ENCODE results near the gene MYF6.

MYF6 gene

DNA sequence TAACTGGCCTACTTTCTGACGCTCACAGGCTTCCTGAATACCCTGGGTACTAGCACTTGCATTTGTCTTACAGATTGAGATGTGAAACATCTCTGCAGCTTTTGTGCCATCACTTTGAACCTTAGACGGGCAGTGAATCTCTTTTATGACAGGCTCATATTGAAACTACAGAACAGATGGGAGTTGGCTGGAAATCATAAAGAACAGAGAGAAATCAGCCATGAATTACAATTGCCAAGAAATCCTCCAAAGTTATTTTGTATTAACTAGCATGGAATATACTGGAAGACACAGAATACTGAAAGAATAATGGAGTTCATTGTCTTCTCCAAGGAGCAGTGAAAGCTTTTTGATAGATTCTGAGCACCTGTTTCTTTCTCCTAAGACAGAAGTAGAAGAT, 42.0 kb downstream of the MYF6 start:
- peaks cover 7% of the 10 kb centered on the region for H3K27me3 ChIP-seq (ENCODE audit: insufficient read depth, poor library complexity, severe bottlenecking)
- H3K4me3 ChIP-seq (replicated peaks; ENCODE audit: insufficient read depth, low read length): no peak overlapping the region
- no peak for DNase-seq (ENCODE audit: low read depth in 1 of 2, low spot score in 1 of 2)
- TF ChIP-seq, protein P1, sequence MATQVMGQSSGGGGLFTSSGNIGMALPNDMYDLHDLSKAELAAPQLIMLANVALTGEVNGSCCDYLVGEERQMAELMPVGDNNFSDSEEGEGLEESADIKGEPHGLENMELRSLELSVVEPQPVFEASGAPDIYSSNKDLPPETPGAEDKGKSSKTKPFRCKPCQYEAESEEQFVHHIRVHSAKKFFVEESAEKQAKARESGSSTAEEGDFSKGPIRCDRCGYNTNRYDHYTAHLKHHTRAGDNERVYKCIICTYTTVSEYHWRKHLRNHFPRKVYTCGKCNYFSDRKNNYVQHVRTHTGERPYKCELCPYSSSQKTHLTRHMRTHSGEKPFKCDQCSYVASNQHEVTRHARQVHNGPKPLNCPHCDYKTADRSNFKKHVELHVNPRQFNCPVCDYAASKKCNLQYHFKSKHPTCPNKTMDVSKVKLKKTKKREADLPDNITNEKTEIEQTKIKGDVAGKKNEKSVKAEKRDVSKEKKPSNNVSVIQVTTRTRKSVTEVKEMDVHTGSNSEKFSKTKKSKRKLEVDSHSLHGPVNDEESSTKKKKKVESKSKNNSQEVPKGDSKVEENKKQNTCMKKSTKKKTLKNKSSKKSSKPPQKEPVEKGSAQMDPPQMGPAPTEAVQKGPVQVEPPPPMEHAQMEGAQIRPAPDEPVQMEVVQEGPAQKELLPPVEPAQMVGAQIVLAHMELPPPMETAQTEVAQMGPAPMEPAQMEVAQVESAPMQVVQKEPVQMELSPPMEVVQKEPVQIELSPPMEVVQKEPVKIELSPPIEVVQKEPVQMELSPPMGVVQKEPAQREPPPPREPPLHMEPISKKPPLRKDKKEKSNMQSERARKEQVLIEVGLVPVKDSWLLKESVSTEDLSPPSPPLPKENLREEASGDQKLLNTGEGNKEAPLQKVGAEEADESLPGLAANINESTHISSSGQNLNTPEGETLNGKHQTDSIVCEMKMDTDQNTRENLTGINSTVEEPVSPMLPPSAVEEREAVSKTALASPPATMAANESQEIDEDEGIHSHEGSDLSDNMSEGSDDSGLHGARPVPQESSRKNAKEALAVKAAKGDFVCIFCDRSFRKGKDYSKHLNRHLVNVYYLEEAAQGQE (IDR thresholded peaks at IDR 0.05; ENCODE audit: insufficient replicate concordance, low read depth): no peak
- TF ChIP-seq, protein P2, sequence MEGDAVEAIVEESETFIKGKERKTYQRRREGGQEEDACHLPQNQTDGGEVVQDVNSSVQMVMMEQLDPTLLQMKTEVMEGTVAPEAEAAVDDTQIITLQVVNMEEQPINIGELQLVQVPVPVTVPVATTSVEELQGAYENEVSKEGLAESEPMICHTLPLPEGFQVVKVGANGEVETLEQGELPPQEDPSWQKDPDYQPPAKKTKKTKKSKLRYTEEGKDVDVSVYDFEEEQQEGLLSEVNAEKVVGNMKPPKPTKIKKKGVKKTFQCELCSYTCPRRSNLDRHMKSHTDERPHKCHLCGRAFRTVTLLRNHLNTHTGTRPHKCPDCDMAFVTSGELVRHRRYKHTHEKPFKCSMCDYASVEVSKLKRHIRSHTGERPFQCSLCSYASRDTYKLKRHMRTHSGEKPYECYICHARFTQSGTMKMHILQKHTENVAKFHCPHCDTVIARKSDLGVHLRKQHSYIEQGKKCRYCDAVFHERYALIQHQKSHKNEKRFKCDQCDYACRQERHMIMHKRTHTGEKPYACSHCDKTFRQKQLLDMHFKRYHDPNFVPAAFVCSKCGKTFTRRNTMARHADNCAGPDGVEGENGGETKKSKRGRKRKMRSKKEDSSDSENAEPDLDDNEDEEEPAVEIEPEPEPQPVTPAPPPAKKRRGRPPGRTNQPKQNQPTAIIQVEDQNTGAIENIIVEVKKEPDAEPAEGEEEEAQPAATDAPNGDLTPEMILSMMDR (IDR thresholded peaks at IDR 0.05; ENCODE audit: insufficient read depth, low read length): no peak
- TF ChIP-seq GABPA (IDR thresholded peaks at IDR 0.05; ENCODE audit: low read depth): no peak
- TF ChIP-seq SPI1 (IDR thresholded peaks at IDR 0.05; ENCODE audit: borderline replicate concordance, low read depth): no peak
- TF ChIP-seq POLR2AphosphoS5 (IDR thresholded peaks at IDR 0.05; ENCODE audit: low read depth): no peak
- no peak overlapping the region for H3K27ac ChIP-seq (replicated peaks)

DNA sequence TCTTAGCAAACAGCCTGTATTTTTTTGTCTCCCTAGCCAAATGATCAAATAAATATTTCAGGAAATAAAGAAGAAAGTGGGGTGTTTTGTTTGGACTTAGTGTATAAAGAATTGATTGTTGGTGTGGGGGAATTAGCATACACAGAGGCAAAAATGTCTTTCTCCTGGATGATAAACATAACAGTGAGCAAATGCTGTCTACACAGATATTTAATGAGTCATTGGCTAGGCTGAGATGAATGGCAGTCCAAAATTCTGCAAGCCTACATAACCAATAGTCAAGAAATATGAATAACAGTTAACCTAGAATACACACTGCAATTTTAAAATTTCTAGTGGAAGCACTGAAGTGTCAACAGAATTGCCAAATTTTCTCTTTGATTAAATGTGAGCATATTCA, 45.0 kb downstream of the MYF6 start:
- H3K27ac ChIP-seq (replicated peaks): no peak overlapping the region

DNA sequence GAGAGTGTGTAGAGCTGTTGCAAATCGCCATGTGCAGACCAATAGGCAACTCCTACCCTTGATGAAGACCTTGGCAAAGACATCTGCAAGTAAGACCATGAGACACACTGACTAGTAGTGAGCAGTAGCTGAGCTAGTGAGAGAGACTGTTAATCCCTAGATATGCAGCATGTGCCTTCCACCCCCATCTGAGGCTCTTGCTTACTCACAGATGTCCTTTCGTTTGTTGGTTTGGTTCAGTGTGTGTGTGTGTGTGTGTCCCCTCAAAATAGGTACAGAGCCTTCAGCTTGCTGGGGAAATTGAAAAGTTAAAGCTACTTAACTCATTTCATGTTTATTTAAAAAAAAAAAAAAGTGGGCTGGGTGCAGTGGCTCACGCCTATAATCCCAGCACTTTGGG, 46.8 kb downstream of the MYF6 start:
- no peak for DNase-seq (ENCODE audit: low read depth in 1 of 2, low spot score in 1 of 2)
- TF ChIP-seq, protein P2 (IDR thresholded peaks at IDR 0.05; ENCODE audit: insufficient read depth, low read length): no peak
- TF ChIP-seq SPI1 (IDR thresholded peaks at IDR 0.05; ENCODE audit: borderline replicate concordance, low read depth): no peak
- TF ChIP-seq GABPA (IDR thresholded peaks at IDR 0.05; ENCODE audit: low read depth): no peak
- TF ChIP-seq POLR2AphosphoS5 (IDR thresholded peaks at IDR 0.05; ENCODE audit: low read depth): no peak
- TF ChIP-seq, protein P1 (IDR thresholded peaks at IDR 0.05; ENCODE audit: insufficient replicate concordance, low read depth): no peak
- H3K27ac ChIP-seq (replicated peaks): no peak overlapping the region

More for the DNA sequence above, 45.0 kb downstream of the MYF6 start:
- no peak overlapping the region for H3K4me3 ChIP-seq (replicated peaks; ENCODE audit: insufficient read depth, low read length)
- TF ChIP-seq POLR2AphosphoS5 (IDR thresholded peaks at IDR 0.05; ENCODE audit: low read depth): no peak
- TF ChIP-seq, protein P2 (IDR thresholded peaks at IDR 0.05; ENCODE audit: insufficient read depth, low read length): no peak
- no peak for TF ChIP-seq SPI1 (IDR thresholded peaks at IDR 0.05; ENCODE audit: borderline replicate concordance, low read depth)
- no peak for TF ChIP-seq GABPA (IDR thresholded peaks at IDR 0.05; ENCODE audit: low read depth)
- TF ChIP-seq, protein P1 (IDR thresholded peaks at IDR 0.05; ENCODE audit: insufficient replicate concordance, low read depth): no peak
- no peak for DNase-seq (ENCODE audit: low read depth in 1 of 2, low spot score in 1 of 2)
- H3K27me3 ChIP-seq (ENCODE audit: insufficient read depth, poor library complexity, severe bottlenecking): peaks cover 7% of the 10 kb centered on the region

More for the DNA sequence above, 46.8 kb downstream of the MYF6 start:
- peaks cover 7% of the 10 kb centered on the region for H3K27me3 ChIP-seq (ENCODE audit: insufficient read depth, poor library complexity, severe bottlenecking)
- H3K4me3 ChIP-seq (replicated peaks; ENCODE audit: insufficient read depth, low read length): no peak overlapping the region

Measured in HL-60 (cell line).